Omental fat pad (tissue), 4 donors: Measurements from ENCODE around the gene ARHGAP1. TPM values are rescaled to one million over a fixed set of nuclear protein-coding genes. Genes with fewer than 3 reads are reported as not detected.

ENCODE experiments used
- ATAC-seq: fragments of 150-250 bp; one replicate; pipeline ENCODE4 v1.9.1; 2016; ENCODE audit warnings: mild to moderate bottlenecking, moderate library complexity; ENCODE audit not compliant: low FRiP score
- DNase-seq: peaks from one replicate; pipeline ENCODE4 v3.0.0-alpha.2; 2019; ENCODE audit warnings: low spot score
- total RNA-seq, 4 donors: library from RNA; depleted of rRNA; stranded (reverse); fragments of >200 nt; gene quantifications; one replicate each; pipeline ENCODE4 v1.1.0, GENCODE V29; 2016
- TF ChIP-seq, protein P1 (sequence below), 3 donors: fragments of 450-650 bp; IDR thresholded peaks; one replicate each; pipeline ENCODE4 v1.5.1; 2016 to 2017; ENCODE audit warnings: antibody characterized with exemption in 3 of 3, mild to moderate bottlenecking in 3 of 3, moderate library complexity in 2 of 3

ARHGAP1 gene
- total RNA-seq, 4 donors from 2014 or later: 34.6 to 69.2 (median 42.6) TPM

DNA sequence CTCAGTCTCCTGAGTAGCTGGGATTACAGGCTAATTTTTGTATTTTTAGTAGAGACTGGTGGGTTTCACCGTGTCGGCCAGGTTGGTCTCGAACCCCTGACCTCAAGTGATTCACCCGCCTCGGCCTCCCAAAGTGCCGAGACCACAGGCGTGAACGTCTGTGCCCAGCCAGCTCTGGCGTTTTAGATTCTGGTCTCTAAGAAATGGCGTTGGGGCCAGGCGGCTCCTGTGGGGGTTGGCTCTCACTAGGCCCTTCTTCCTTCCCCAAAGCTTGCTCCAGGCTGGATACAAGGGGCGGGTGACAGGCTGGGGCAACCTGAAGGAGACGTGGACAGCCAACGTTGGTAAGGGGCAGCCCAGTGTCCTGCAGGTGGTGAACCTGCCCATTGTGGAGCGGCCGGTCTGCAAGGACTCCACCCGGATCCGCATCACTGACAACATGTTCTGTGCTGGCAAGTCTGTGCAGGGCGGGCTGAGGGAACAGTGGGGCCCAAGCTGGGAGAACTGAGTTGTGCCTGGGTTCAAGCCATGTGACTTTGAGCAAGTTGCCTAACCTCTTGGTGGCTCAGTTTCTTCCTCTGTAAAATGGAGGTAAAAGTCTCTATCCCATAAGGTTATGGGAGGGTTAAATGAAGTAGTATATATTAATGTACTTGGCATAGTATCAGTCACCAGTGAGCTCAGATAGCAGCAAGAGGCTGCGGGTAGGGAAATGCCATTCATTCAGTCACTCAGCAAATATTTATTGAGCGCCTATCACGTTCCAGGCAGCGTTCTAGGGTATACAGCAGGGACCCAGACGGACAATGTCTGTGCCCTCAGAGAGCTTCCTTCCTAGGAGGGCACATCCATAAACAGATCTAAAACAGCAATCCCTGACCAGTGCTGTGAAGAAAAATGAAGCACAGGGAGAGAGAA lies 28.9 kb upstream of the ARHGAP1 start:
- no peak for ATAC-seq
- no peak for DNase-seq
- TF ChIP-seq, protein P1, sequence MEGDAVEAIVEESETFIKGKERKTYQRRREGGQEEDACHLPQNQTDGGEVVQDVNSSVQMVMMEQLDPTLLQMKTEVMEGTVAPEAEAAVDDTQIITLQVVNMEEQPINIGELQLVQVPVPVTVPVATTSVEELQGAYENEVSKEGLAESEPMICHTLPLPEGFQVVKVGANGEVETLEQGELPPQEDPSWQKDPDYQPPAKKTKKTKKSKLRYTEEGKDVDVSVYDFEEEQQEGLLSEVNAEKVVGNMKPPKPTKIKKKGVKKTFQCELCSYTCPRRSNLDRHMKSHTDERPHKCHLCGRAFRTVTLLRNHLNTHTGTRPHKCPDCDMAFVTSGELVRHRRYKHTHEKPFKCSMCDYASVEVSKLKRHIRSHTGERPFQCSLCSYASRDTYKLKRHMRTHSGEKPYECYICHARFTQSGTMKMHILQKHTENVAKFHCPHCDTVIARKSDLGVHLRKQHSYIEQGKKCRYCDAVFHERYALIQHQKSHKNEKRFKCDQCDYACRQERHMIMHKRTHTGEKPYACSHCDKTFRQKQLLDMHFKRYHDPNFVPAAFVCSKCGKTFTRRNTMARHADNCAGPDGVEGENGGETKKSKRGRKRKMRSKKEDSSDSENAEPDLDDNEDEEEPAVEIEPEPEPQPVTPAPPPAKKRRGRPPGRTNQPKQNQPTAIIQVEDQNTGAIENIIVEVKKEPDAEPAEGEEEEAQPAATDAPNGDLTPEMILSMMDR (IDR thresholded peaks at IDR 0.05): no peak

DNA sequence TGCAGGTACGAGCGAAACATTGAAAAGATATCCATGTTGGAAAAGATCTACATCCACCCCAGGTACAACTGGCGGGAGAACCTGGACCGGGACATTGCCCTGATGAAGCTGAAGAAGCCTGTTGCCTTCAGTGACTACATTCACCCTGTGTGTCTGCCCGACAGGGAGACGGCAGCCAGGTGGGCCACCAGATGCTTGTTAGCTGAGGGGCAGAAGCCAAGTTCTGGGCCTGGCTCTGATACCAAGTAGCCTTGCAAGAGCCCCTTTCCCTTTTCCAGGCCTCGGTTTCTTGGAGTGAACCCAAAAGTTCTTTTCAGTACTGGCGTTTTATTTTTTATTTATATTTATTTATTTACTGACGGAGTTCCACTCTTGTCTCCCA lies 28.2 kb upstream of the ARHGAP1 start:
- ATAC-seq (no peak), DNase-seq (no peak)
- TF ChIP-seq, protein P1 (IDR thresholded peaks at IDR 0.05): no peak

DNA sequence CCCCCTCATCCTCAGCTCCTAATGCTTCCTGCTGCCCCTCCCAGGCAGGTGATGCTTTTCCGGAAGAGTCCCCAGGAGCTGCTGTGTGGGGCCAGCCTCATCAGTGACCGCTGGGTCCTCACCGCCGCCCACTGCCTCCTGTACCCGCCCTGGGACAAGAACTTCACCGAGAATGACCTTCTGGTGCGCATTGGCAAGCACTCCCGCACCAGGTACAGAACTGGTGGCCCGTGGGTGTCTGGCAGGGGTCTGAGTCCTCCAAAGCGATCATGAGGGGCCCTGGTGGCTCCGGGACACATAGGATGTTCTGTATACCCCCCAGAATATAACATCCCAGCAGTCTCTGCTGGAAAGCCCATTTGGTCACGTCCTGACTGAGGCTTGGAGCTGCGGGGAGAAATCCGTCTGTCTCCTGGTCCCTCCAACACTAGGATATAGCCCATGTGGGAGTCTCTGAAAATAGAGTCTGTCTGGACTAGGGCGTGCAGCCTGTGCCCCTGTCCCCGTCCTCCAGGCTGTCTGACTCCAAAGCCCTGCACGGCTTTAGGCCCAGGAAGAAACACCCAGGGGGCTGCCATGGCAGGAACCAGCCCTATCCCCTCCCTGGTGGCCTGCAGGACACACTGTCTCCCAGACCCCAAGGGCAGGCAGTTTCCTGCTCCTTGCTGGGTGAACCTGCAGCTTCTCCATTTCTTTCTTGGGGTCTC lies 27.7 kb upstream of the ARHGAP1 start:
- no peak for ATAC-seq
- TF ChIP-seq, protein P1 (IDR thresholded peaks at IDR 0.05): no peak
- DNase-seq: no peak

DNA sequence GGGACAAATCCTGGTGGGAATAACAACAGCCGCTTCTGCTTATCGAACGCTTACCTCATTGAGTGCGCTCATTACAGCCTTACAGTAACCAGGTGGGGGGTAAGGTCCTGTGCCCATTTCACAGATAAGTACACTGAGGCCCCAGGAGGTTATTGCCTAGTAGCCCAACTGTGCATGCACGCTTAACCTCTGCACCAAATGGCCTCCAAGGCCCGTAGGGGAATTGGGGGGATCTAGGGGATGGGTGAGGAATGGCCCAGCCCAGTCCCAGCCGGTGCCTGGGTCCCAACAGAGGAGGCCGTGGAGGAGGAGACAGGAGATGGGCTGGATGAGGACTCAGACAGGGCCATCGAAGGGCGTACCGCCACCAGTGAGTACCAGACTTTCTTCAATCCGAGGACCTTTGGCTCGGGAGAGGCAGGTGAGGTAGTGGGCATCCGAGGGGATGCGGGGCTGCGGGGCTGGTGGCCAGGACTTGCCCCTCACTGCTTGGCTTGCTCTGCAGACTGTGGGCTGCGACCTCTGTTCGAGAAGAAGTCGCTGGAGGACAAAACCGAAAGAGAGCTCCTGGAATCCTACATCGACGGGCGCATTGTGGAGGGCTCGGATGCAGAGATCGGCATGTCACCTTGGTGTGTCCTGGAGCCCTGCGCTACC lies 25.9 kb upstream of the ARHGAP1 start:
- TF ChIP-seq, protein P1 (IDR thresholded peaks at IDR 0.05): no peak
- ATAC-seq: no peak
- DNase-seq: no peak

DNA sequence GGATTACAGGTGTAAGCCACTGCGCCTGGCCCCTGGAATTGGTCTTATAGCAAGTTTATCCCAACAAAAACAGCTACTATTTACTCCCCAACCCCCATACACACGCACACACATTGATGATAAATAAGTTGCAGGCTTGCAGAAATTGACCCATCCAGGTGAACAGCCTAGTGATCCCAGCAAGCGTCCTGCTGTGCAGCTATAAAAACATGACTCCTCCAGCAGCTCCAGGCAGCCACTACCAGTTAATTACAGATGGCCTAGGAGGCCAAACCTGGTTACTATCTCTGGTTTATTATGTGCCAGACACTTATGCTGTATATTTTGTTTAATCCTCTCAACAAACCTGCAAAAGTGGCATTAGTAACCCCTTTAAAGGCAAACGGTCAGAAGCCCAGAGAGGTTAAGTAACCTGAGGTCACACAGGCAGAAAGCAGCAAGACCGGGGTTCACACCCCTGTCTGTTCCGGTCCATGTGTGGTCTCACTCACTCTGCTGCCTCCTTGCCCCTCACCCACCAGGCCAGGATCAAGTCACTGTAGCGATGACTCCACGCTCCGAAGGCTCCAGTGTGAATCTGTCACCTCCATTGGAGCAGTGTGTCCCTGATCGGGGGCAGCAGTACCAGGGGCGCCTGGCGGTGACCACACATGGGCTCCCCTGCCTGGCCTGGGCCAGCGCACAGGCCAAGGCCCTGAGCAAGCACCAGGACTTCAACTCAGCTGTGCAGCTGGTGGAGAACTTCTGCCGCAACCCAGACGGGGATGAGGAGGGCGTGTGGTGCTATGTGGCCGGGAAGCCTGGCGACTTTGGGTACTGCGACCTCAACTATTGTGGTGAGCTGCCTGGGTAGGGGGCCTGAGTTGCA lies 25.2 kb upstream of the ARHGAP1 start:
- DNase-seq (no peak), ATAC-seq (no peak)
- TF ChIP-seq, protein P1 (IDR thresholded peaks at IDR 0.05): no peak

DNA sequence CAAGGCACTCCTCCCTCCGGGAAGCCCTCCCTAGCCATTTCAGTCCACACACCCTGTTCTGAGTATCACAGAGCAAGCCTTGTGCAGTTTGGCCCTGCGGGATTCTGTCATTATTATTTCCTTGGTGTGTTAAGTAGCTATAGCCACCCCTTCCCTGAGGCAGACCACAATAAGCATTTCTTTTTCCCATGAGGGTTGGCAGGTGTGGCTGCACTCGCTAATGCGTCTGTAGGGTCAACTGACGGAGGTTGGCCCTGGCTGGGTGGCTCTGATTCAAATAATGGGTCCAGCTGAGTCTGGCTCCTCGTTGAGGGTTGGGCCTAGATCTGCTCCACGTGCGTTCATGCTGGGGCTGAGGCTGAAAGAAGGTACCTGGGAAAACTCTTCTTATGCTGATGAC lies 23.7 kb upstream of the ARHGAP1 start:
- ATAC-seq (no peak), DNase-seq (no peak)
- TF ChIP-seq, protein P1 (IDR thresholded peaks at IDR 0.05): no peak
